Esophagus squamous epithelium (tissue), 5 donors: ENCODE results near the gene FBXO38. TPM values are rescaled to one million over a fixed set of nuclear protein-coding genes. Genes with fewer than 3 reads are reported as not detected.
A peak's percentile ranks its signal among the peaks of the same experiment; 100 is the strongest.

Experiments
- DNase-seq: peaks from one replicate; lab custom pipeline; 2025; lab: John Stamatoyannopoulos, UW
- H3K27ac ChIP-seq, 4 donors: fragments of 200-600 bp; sonication (generic); one replicate each; pipeline ENCODE4 v1.5.1; 2016 to 2019; ENCODE audit warnings: mild to moderate bottlenecking in 1 of 4
- H3K27me3 ChIP-seq, 4 donors: fragments of 200-600 bp; sonication (generic); 1 replicate in 3 of 4; 2 replicates in 1 of 4; pipeline versions ENCODE4 v1.5.1 to v1.6.0; 2017 to 2021; ENCODE audit warnings: antibody characterized with exemption in 1 of 4
- H3K36me3 ChIP-seq, 3 donors: fragments of 200-600 bp; sonication (generic); one replicate each; pipeline ENCODE4 v1.5.1; 2016 to 2019
- H3K4me1 ChIP-seq, 3 donors: fragments of 200-600 bp; sonication (generic); one replicate each; pipeline ENCODE4 v1.5.1; 2017 to 2019
- H3K4me3 ChIP-seq, 4 donors: fragments of 200-600 bp; sonication (generic); 1 replicate in 3 of 4; 2 replicates in 1 of 4; pipeline ENCODE4 v1.5.1; 2016 to 2019; ENCODE audit warnings: mild to moderate bottlenecking in 2 of 4, moderate library complexity in 1 of 4
- H3K9me3 ChIP-seq, 3 donors: fragments of 200-600 bp; sonication (generic); one replicate each; pipeline ENCODE4 v1.5.1; 2016 to 2019
- POLR2A ChIP-seq, 4 donors: fragments of 450-650 bp; IDR thresholded peaks; one replicate each; pipeline ENCODE4 v1.6.1; 2017; ENCODE audit warnings: antibody characterized with exemption in 4 of 4, mild to moderate bottlenecking in 4 of 4, moderate library complexity in 3 of 4
- WGBS, 2 donors: methylation state at CpG; one replicate each; pipeline ENCODE4 v1.1.5; 2018; 5-methylcytosine and 5-hydroxymethylcytosine counted together
- intact Hi-C: fragments of 100-400 bp; cut with DNase I; formaldehyde crosslinking; loops from one replicate; pipeline ENCODE4 v1.15.0; 2022
- total RNA-seq, 4 donors: library from RNA; depleted of rRNA; stranded (reverse); fragments of >200 nt; gene quantifications; one replicate each; pipeline ENCODE4 v1.1.0, GENCODE V29; 2016
- TF ChIP-seq, protein P1 (sequence below), 6 experiments: fragments of 450-650 bp in 4 of 6; fragments of 200-600 bp in 2 of 6; sonication (generic) in 2 of 6; IDR thresholded peaks; one replicate each; pipeline ENCODE4 v1.5.1; 2016 to 2019; ENCODE audit warnings: antibody characterized with exemption in 6 of 6, mild to moderate bottlenecking in 4 of 6, moderate library complexity in 4 of 6
- donor health status: DM: yes; HTN: yes; CAD: no.

The FBXO38 gene
- total RNA-seq, 4 donors from 2014 or later = 15.0 to 42.0 (median 32.1) TPM

GRCh38 chr5:148382961-148383360 lies 797 bp upstream of the FBXO38 start:
- H3K9me3 ChIP-seq = no peaks in the 10 kb centered on the region
- H3K27ac ChIP-seq = peak overlapping the region; percentile 93 to 95 (median 94)
- peak overlapping the region; percentile 66 to 94 (median 90) for H3K4me3 ChIP-seq
- peaks cover 0 to 6% (median 0%) of the 10 kb centered on the region in 3 donors for H3K36me3 ChIP-seq
- intact Hi-C loops = no loop called here
- peaks cover 23 to 46% (median 28%) of the 10 kb centered on the region in 3 donors for H3K4me1 ChIP-seq
- WGBS, 2 donors = 33 to 43% methylated on average over 4 of the region's 4 CpGs
- no peak for DNase-seq
- no peaks in the 10 kb centered on the region for H3K27me3 ChIP-seq
- TF ChIP-seq POLR2A (IDR thresholded peaks at IDR 0.05) = no peak
- TF ChIP-seq, protein P1, sequence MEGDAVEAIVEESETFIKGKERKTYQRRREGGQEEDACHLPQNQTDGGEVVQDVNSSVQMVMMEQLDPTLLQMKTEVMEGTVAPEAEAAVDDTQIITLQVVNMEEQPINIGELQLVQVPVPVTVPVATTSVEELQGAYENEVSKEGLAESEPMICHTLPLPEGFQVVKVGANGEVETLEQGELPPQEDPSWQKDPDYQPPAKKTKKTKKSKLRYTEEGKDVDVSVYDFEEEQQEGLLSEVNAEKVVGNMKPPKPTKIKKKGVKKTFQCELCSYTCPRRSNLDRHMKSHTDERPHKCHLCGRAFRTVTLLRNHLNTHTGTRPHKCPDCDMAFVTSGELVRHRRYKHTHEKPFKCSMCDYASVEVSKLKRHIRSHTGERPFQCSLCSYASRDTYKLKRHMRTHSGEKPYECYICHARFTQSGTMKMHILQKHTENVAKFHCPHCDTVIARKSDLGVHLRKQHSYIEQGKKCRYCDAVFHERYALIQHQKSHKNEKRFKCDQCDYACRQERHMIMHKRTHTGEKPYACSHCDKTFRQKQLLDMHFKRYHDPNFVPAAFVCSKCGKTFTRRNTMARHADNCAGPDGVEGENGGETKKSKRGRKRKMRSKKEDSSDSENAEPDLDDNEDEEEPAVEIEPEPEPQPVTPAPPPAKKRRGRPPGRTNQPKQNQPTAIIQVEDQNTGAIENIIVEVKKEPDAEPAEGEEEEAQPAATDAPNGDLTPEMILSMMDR (IDR thresholded peaks at IDR 0.05) = no peak

DNA sequence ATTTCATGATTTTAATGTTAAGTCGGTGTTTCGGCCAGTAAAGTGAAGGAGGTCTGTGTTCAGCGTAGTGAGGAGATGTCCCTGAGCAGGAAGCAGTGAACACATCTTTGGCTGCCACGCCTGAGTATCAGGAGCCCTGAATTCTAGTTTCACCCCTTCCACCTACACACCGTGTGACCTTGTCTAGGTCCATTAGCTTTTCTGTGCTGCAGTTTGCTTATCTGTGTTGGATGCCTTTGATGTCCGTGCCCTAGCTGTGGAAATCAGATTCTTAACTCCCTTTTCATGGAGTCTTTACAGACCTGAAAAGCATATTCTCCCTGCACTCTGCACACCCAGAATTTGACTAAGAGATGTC lies 601 bp downstream of the FBXO38 start:
- H3K36me3 ChIP-seq = peaks cover 0 to 15% (median 0%) of the 10 kb centered on the region in 3 donors
- TF ChIP-seq POLR2A (IDR thresholded peaks at IDR 0.05) = no peak
- TF ChIP-seq, protein P1 (IDR thresholded peaks at IDR 0.05) = no peak
- peak overlapping the region; percentile 93 to 95 (median 94) for H3K27ac ChIP-seq
- intact Hi-C loops = no loop called here
- H3K4me3 ChIP-seq = peak overlapping the region; percentile 66 to 94 (median 90)
- peaks cover 23 to 53% (median 32%) of the 10 kb centered on the region in 3 donors for H3K4me1 ChIP-seq
- H3K27me3 ChIP-seq = no peaks in the 10 kb centered on the region
- no peaks in the 10 kb centered on the region for H3K9me3 ChIP-seq
- DNase-seq = no peak
- 1 to 6% methylated on average over 6 of the region's 6 CpGs for WGBS, 2 donors

DNA sequence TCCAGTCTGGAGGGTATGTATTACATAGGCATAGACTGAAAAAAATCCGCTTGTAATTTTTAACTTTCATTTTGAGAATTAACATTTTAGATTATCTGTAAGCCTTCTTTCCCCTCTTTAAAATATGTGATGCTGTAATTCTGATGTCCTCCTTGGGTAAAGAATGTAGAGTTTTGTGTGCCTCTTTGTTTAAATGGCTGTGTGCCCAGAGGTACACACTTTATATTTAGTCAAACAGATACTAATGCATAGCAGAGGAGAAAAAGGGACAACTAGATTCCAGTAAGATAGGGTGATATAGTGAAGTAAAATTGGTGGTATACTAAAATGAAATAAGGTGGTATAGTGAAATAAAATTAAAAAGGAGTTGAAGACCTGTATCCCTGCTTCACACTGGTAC lies 1.3 kb downstream of the FBXO38 start:
- intact Hi-C loops = no loop called here
- peaks cover 23 to 53% (median 32%) of the 10 kb centered on the region in 3 donors for H3K4me1 ChIP-seq
- TF ChIP-seq, protein P1 (IDR thresholded peaks at IDR 0.05) = no peak
- no peak for TF ChIP-seq POLR2A (IDR thresholded peaks at IDR 0.05)

DNA sequence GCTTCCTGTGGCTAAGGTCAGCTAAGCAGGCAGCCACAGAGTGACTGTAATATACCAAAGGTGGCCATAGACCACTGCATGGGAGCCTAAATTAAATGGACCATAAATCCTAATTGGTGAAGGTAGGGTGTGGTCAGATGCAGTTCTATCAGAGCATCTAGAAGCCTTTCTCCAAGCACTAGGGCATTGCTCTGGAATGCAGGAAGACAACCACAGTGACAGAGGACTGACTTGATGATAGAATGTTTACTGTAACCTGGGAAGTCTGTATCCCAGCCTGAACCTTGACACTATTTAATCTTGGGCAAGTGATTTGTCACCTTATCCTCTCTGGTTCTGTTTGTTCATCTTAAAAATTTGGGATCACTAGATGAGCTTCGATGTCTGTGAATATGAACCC lies 2.3 kb downstream of the FBXO38 start:
- TF ChIP-seq POLR2A (IDR thresholded peaks at IDR 0.05) = no peak
- TF ChIP-seq, protein P1 (IDR thresholded peaks at IDR 0.05) = no peak
- H3K4me3 ChIP-seq = no peak overlapping the region
- DNase-seq = no peak
- peaks cover 23 to 56% (median 32%) of the 10 kb centered on the region in 3 donors for H3K4me1 ChIP-seq
- no peaks in the 10 kb centered on the region for H3K27me3 ChIP-seq
- 83 to 88% methylated on average over 1 of the region's 1 CpG for WGBS, 2 donors
- peaks cover 0 to 20% (median 0%) of the 10 kb centered on the region in 3 donors for H3K36me3 ChIP-seq
- H3K9me3 ChIP-seq = no peaks in the 10 kb centered on the region
- intact Hi-C loops = no loop called here
- no peak overlapping the region for H3K27ac ChIP-seq

More for the DNA sequence above, 1.3 kb downstream of the FBXO38 start:
- whole genome bisulfite sequencing, 2 donors = 67 to 91% methylated on average over 1 of the region's 1 CpG
- H3K36me3 ChIP-seq = peaks cover 0 to 20% (median 0%) of the 10 kb centered on the region in 3 donors
- no peak for DNase-seq
- peak overlapping the region in 2 of 4 donors; percentile 93 to 95 for H3K27ac ChIP-seq
- H3K4me3 ChIP-seq = peak overlapping the region in 2 of 4 donors; percentile 66 to 89
- H3K9me3 ChIP-seq = no peaks in the 10 kb centered on the region
- H3K27me3 ChIP-seq = no peaks in the 10 kb centered on the region

- H3K36me3 ChIP-seq = peaks cover 0 to 20% (median 0%) of the 10 kb centered on the region in 3 donors
- no peaks in the 10 kb centered on the region for H3K9me3 ChIP-seq
- H3K27me3 ChIP-seq = no peaks in the 10 kb centered on the region
- H3K27ac ChIP-seq = no peak overlapping the region
- H3K4me1 ChIP-seq = peaks cover 23 to 54% (median 32%) of the 10 kb centered on the region in 3 donors
- intact Hi-C loops = no loop called here
- no peak overlapping the region for H3K4me3 ChIP-seq
- TF ChIP-seq POLR2A (IDR thresholded peaks at IDR 0.05) = no peak
- TF ChIP-seq, protein P1 (IDR thresholded peaks at IDR 0.05) = no peak
- no peak for DNase-seq
- 46 to 65% methylated on average over 3 of the region's 3 CpGs for WGBS, 2 donors
Measured at GRCh38 chr5:148387325-148387724, 3.6 kb downstream of the FBXO38 start.
